Measurements from ENCODE around the gene U2AF1L4.

The U2AF1L4 gene

GRCh38 chr19:35733180-35734125 is 11.8 kb downstream of the U2AF1L4 start:
- no peak for TF ChIP-seq CTCF (conservative IDR thresholded peaks at IDR 0.05; ENCODE audit: control insufficient read depth, insufficient read depth, low read depth, low read length)
- H3K4me3 ChIP-seq (ENCODE audit: control insufficient read depth, low read depth, low read length) = no peak overlapping the region
- no peak for DNase-seq (ENCODE audit: low read depth)

- no peak for DNase-seq (ENCODE audit: low read depth)
- no peak for TF ChIP-seq CTCF (conservative IDR thresholded peaks at IDR 0.05; ENCODE audit: control insufficient read depth, insufficient read depth, low read depth, low read length)
- no peak overlapping the region for H3K4me3 ChIP-seq (ENCODE audit: control insufficient read depth, low read depth, low read length)
These were observed 12.6 kb downstream of the U2AF1L4 start for GRCh38 chr19:35732540-35733179.

- H3K4me3 ChIP-seq (ENCODE audit: control insufficient read depth, low read depth, low read length) = no peak overlapping the region
- TF ChIP-seq CTCF (conservative IDR thresholded peaks at IDR 0.05; ENCODE audit: control insufficient read depth, insufficient read depth, low read depth, low read length) = no peak
- no peak for DNase-seq (ENCODE audit: low read depth)
These were observed 13.3 kb downstream of the U2AF1L4 start for GRCh38 chr19:35731779-35732405.

- no peak for TF ChIP-seq CTCF (conservative IDR thresholded peaks at IDR 0.05; ENCODE audit: control insufficient read depth, insufficient read depth, low read depth, low read length)
- H3K4me3 ChIP-seq (ENCODE audit: control insufficient read depth, low read depth, low read length) = no peak overlapping the region
- no peak for DNase-seq (ENCODE audit: low read depth)
These were observed 13.9 kb downstream of the U2AF1L4 start for GRCh38 chr19:35731353-35731752.

- no peak for TF ChIP-seq CTCF (conservative IDR thresholded peaks at IDR 0.05; ENCODE audit: control insufficient read depth, insufficient read depth, low read depth, low read length)
- no peak for DNase-seq (ENCODE audit: low read depth)
These were observed 14.9 kb downstream of the U2AF1L4 start for GRCh38 chr19:35730326-35730725.

GRCh38 chr19:35729763-35730162 is 15.5 kb downstream of the U2AF1L4 start:
- DNase-seq (ENCODE audit: low read depth) = no peak
- TF ChIP-seq CTCF (conservative IDR thresholded peaks at IDR 0.05; ENCODE audit: control insufficient read depth, insufficient read depth, low read depth, low read length) = no peak
- H3K4me3 ChIP-seq (ENCODE audit: control insufficient read depth, low read depth, low read length) = no peak overlapping the region

More at GRCh38 chr19:35730326-35730725, 14.9 kb downstream of the U2AF1L4 start:
- no peak overlapping the region for H3K4me3 ChIP-seq (ENCODE audit: control insufficient read depth, low read depth, low read length)
